ENCODE measurements around the gene DSG4.

- TF ChIP-seq CTCF (conservative IDR thresholded peaks at IDR 0.05; ENCODE audit: low read depth, low read length) (no peak), EZH2 (IDR thresholded peaks at IDR 0.05; ENCODE audit: borderline replicate concordance, low read depth, low read length, poor library complexity, severe bottlenecking) (no peak)
Observed at GRCh38 chr18:31419457-31419932, 42.9 kb downstream of the DSG4 start.

Measured in A673 (cell line).